Measurements from ENCODE around the gene UPP1. TPM values are rescaled to one million over a fixed set of nuclear protein-coding genes. Genes with fewer than 3 reads are reported as not detected.

Gene UPP1
- total RNA-seq (2022; extraction: Qiagen RNA extraction) = 58.5 to 94.7 TPM (median 79.3 TPM) in 5 replicates

GRCh38 chr7:48089046-48090003 lies at the start of gene UPP1:
Gene UPP1 (plus strand): TSS chr7:48089265. CDS start chr7:48094784, 5,519 bp downstream.

Other genes with a start within 250 kb of the UPP1 start
- 0.09 to 0.29 TPM (median 0.12 TPM) in 5 replicates for gene PKD1L1, start 140.8 kb upstream of the UPP1 start, total RNA-seq (2022; extraction: Qiagen RNA extraction)
- gene HUS1, start 109.7 kb upstream of the UPP1 start, total RNA-seq (2022; extraction: Qiagen RNA extraction) = 16.5 to 19.8 TPM (median 17.1 TPM) in 5 replicates
- not detected in 5 replicates for gene SUN3, start 60.2 kb upstream of the UPP1 start, total RNA-seq (2022; extraction: Qiagen RNA extraction)
- 0.29 to 0.35 TPM (median 0.33 TPM) in 5 replicates for gene C7orf57, start 53.7 kb upstream of the UPP1 start, total RNA-seq (2022; extraction: Qiagen RNA extraction)
- gene ABCA13, start 82.2 kb downstream of the UPP1 start, total RNA-seq (2022; extraction: Qiagen RNA extraction) = 0.03 to 0.07 TPM (median 0.06 TPM) in 5 replicates

All from A549 treated with AZD2906 at 1 μM for 4 hours (cell line).